GM21786 (cell line): Measurements from ENCODE around the gene EPSTI1.

Experiments
- ATAC-seq: cut with Tn5 transposase; IDR thresholded peaks from one replicate; pipeline ENCODE4 v1.9.1; 2021; ENCODE audit not compliant: unreplicated experiment

EPSTI1 gene

GRCh38 chr13:42855410-42855809 is 136.6 kb downstream of the EPSTI1 start:
- no peak for ATAC-seq

GRCh38 chr13:42852136-42852535 is 139.9 kb downstream of the EPSTI1 start:
- ATAC-seq: no peak

GRCh38 chr13:42849200-42849599 is 142.8 kb downstream of the EPSTI1 start:
- ATAC-seq: no peak

DNA sequence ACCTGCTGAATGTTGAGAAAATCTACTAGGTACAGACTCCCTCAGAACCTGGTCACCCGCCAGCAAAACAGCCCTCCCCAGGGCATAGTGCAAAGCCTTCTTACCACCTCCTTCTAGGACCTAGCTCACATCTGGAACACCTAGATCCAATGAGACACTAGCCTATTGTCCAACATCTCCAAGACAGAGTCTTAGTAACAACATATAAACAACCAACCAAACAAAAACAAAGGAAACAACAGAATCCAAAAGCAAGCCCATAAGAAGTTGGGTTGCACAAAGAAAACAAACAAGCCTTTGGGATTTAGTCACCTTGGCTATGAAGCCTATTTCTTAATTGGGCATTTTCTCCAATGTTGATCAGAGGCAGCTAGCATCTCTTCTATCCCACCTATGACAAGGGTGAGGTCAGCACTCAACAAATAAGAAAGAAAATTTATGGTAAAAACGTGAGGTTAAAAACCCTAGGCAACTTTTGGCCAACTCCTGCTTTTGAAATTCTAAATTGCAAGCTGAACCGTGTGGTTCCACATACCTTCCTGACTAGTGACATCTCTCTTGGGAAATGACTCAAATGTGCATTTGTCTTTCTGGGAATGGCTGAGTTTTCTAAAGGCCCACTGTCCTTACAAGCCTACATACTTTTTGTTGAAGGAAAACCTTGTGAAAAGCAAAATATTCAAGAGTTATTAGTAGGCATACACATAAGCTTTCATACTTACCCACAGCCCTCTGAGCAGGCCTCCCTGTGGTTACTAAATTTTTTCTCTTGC is 144.0 kb downstream of the EPSTI1 start:
- ATAC-seq: no peak

GRCh38 chr13:42836930-42837690 is 154.9 kb downstream of the EPSTI1 start:
- no peak for ATAC-seq
